Liver (tissue), 9 donors: Measurements from ENCODE around the gene MT4. TPM values are rescaled to one million over a fixed set of nuclear protein-coding genes. Genes with fewer than 3 reads are reported as not detected.
"Not testable (repeated sequence)": the region's sequence is repeated elsewhere in the genome, so short reads cannot be mapped to it uniquely, and the experiment has no call there.

ENCODE experiments used
- DNase-seq: peaks from one replicate; pipeline ENCODE4 v3.0.0-alpha.2; 2017; ENCODE audit warnings: low spot score
- H3K27ac ChIP-seq, 2 donors: one replicate each; pipeline ENCODE4 v1.7.0; 2013; ENCODE audit warnings: inconsistent platforms in 2 of 2, low read length in 2 of 2, control low read depth in 1 of 2, low read depth in 1 of 2, mild to moderate bottlenecking in 1 of 2
- H3K27me3 ChIP-seq, 4 donors: one replicate each; pipeline versions ENCODE4 v1.6.1 to v1.7.0; 2013; ENCODE audit warnings: low read length in 3 of 4, inconsistent platforms in 1 of 4, mild to moderate bottlenecking in 1 of 4, moderate library complexity in 1 of 4; ENCODE audit not compliant: control insufficient read depth in 4 of 4, insufficient read depth in 4 of 4
- H3K36me3 ChIP-seq, 4 donors: one replicate each; pipeline versions ENCODE4 v1.6.1 to v1.7.0; 2013; ENCODE audit warnings: low read length in 3 of 4, mild to moderate bottlenecking in 3 of 4, low read depth in 1 of 4, moderate library complexity in 1 of 4; ENCODE audit not compliant: control insufficient read depth in 4 of 4, insufficient read depth in 3 of 4
- H3K4me1 ChIP-seq, 4 donors: one replicate each; pipeline versions ENCODE4 v1.6.1 to v1.7.0; 2013; ENCODE audit warnings: low read length in 3 of 4, mild to moderate bottlenecking in 3 of 4, moderate library complexity in 1 of 4; ENCODE audit not compliant: control insufficient read depth in 4 of 4, insufficient read depth in 4 of 4
- H3K4me3 ChIP-seq, 3 donors: one replicate each; pipeline versions ENCODE4 v1.6.1 to v1.7.0; 2013; ENCODE audit warnings: low read length in 3 of 3, control low read depth in 1 of 3, low read depth in 1 of 3, mild to moderate bottlenecking in 1 of 3
- H3K9ac ChIP-seq, 2 donors: one replicate each; pipeline ENCODE4 v1.7.0; 2013; ENCODE audit warnings: low read length in 2 of 2, mild to moderate bottlenecking in 2 of 2, moderate library complexity in 2 of 2, control low read depth in 1 of 2, low read depth in 1 of 2
- H3K9me3 ChIP-seq, 4 donors: one replicate each; pipeline versions ENCODE4 v1.6.1 to v1.7.0; 2013; ENCODE audit warnings: low read length in 3 of 4; ENCODE audit not compliant: control insufficient read depth in 4 of 4
- ATF3 ChIP-seq: IDR thresholded peaks from 2 replicates; pipeline ENCODE4 v1.6.1; 2016; ENCODE audit warnings: antibody characterized with exemption
- CTCF ChIP-seq: fragments of 150-350 bp; IDR thresholded peaks from 2 replicates; pipeline ENCODE4 v1.5.1; 2017; ENCODE audit warnings: improper control_type of control experiment, low read depth, low read length; ENCODE audit not compliant: missing input control
- EGR1 ChIP-seq, 2 donors: IDR thresholded peaks; 2 replicates each; pipeline ENCODE4 v1.6.1; 2016 to 2018; ENCODE audit warnings: antibody characterized with exemption in 2 of 2, low read depth in 2 of 2
- FOXA1 ChIP-seq: IDR thresholded peaks from 2 replicates; pipeline ENCODE4 v1.6.1; 2016; ENCODE audit warnings: antibody characterized with exemption
- FOXA2 ChIP-seq: IDR thresholded peaks from 2 replicates; pipeline ENCODE4 v1.6.1; 2016; ENCODE audit warnings: antibody characterized with exemption
- GABPA ChIP-seq, 2 donors: IDR thresholded peaks in 1 of 2; conservative IDR thresholded peaks in 1 of 2; 2 replicates each; pipeline ENCODE4 v1.6.1; 2016; ENCODE audit warnings: antibody characterized with exemption in 2 of 2, mild to moderate bottlenecking in 1 of 2, moderate library complexity in 1 of 2
- HNF4A ChIP-seq, 2 donors: conservative IDR thresholded peaks; 2 replicates each; pipeline ENCODE4 v1.6.1; 2016; ENCODE audit warnings: antibody characterized with exemption in 2 of 2, mild to moderate bottlenecking in 2 of 2
- HNF4G ChIP-seq: IDR thresholded peaks from 2 replicates; pipeline ENCODE4 v1.6.1; 2016; ENCODE audit warnings: antibody characterized with exemption
- MAX ChIP-seq: IDR thresholded peaks from 2 replicates; pipeline ENCODE4 v1.6.1; 2016; ENCODE audit warnings: antibody characterized with exemption
- NR2F2 ChIP-seq: IDR thresholded peaks from 2 replicates; pipeline ENCODE4 v1.6.1; 2016; ENCODE audit warnings: antibody characterized with exemption
- RAD21 ChIP-seq, 2 donors: IDR thresholded peaks; 2 replicates each; pipeline ENCODE4 v1.6.1; 2016; ENCODE audit warnings: antibody characterized with exemption in 2 of 2, mild to moderate bottlenecking in 2 of 2
- REST ChIP-seq: IDR thresholded peaks from 2 replicates; pipeline ENCODE4 v1.6.1; 2016; ENCODE audit warnings: antibody characterized with exemption, mild to moderate bottlenecking
- RXRA ChIP-seq, 2 donors: IDR thresholded peaks; 2 replicates each; pipeline ENCODE4 v1.6.1; 2017 to 2018; ENCODE audit warnings: antibody characterized with exemption in 2 of 2, mild to moderate bottlenecking in 1 of 2
- SP1 ChIP-seq: IDR thresholded peaks from 2 replicates; pipeline ENCODE4 v1.6.1; 2018; ENCODE audit warnings: antibody characterized with exemption, mild to moderate bottlenecking
- YY1 ChIP-seq: IDR thresholded peaks from 2 replicates; pipeline ENCODE4 v1.6.1; 2016; ENCODE audit warnings: antibody characterized with exemption, mild to moderate bottlenecking
- ZBTB33 ChIP-seq: IDR thresholded peaks from 2 replicates; pipeline ENCODE4 v1.6.1; 2016; ENCODE audit warnings: antibody characterized with exemption
- WGBS: extraction: QIAGEN DNeasy Blood & Tissue Kit; methylation state at CpG from one replicate; pipeline ENCODE4 v1.1.7; 2013; 5-methylcytosine and 5-hydroxymethylcytosine counted together
- polyA plus RNA-seq, 2 donors: library from polyadenylated mRNA; stranded (reverse) in 1 of 2; unstranded in 1 of 2; fragments of 200-250 nt in 1 of 2; fragments of >200 nt in 1 of 2; fragmentation: Nextera tagmentation in 1 of 2; extraction: Ambion mirVana in 1 of 2; gene quantifications; one replicate each; pipeline versions ENCODE4 v1.2.1 to v1.2.3, GENCODE V29; 2013 to 2015
- total RNA-seq, 2 donors: library from RNA; depleted of rRNA; stranded (reverse); fragments of >200 nt; gene quantifications; one replicate each; pipeline ENCODE4 v1.2.3, GENCODE V29; 2014
- donor health status: healthy.
- donor health status: healthy.
- donor health status: healthy.
- donor health status: healthy.
- donor health status: healthy.

MT4 gene
- total and polyA plus RNA-seq, 4 donors = not detected

GRCh38 chr16:56580391-56581048, 15.6 kb downstream of the MT4 start:
- Histone ChIP-seq H3K27ac (no peak overlapping the region), H3K9ac (no peak overlapping the region), H3K27me3 (no peaks in the 10 kb centered on the region), H3K36me3 (no peaks in the 10 kb centered on the region), H3K4me1 (no peaks in the 10 kb centered on the region), H3K4me3 (no peak overlapping the region), H3K9me3 (no peaks in the 10 kb centered on the region)
- 87% methylated on average over 6 of the region's 6 CpGs for WGBS
- no peak for DNase-seq
- TF ChIP-seq CTCF = no peak
- no peak for TF ChIP-seq FOXA1
- no peak for TF ChIP-seq MAX
- TF ChIP-seq GABPA (IDR thresholded peaks at IDR 0.05 in 1 of 2, conservative IDR thresholded peaks at IDR 0.05 in 1 of 2) = no peak
- no peak for TF ChIP-seq RAD21 (IDR thresholded peaks at IDR 0.05)
- no peak for TF ChIP-seq ZBTB33
- no peak for TF ChIP-seq REST
- TF ChIP-seq ATF3 = no peak
- no peak for TF ChIP-seq EGR1 (IDR thresholded peaks at IDR 0.05; ENCODE audit: low read depth in 2 of 2)
- TF ChIP-seq YY1 = no peak
- no peak for TF ChIP-seq RXRA (IDR thresholded peaks at IDR 0.05)
- TF ChIP-seq HNF4G = no peak
- TF ChIP-seq SP1 = no peak
- TF ChIP-seq FOXA2 = no peak
- TF ChIP-seq HNF4A (conservative IDR thresholded peaks at IDR 0.05) = no peak
- no peak for TF ChIP-seq NR2F2

GRCh38 chr16:56582911-56583310, 18.0 kb downstream of the MT4 start:
- H3K27ac ChIP-seq = not testable (repeated sequence)
- 95% methylated on average over 2 of the region's 2 CpGs for WGBS

More at GRCh38 chr16:56582911-56583310, 18.0 kb downstream of the MT4 start:
- not testable (repeated sequence) for H3K4me1 ChIP-seq, H3K27me3 ChIP-seq, H3K9ac ChIP-seq, H3K36me3 ChIP-seq, H3K9me3 ChIP-seq, DNase-seq, H3K4me3 ChIP-seq
